Liver (tissue), 9 donors: ENCODE data around the gene NCBP1. TPM values are rescaled to one million over a fixed set of nuclear protein-coding genes. Genes with fewer than 3 reads are reported as not detected.
A peak's percentile ranks its signal among the peaks of the same experiment; 100 is the strongest.

Experiments
- DNase-seq: peaks from one replicate; pipeline ENCODE4 v3.0.0-alpha.2; 2017; ENCODE audit warnings: low spot score
- H3K27ac ChIP-seq, 2 donors: one replicate each; pipeline ENCODE4 v1.7.0; 2013; ENCODE audit warnings: inconsistent platforms in 2 of 2, low read length in 2 of 2, control low read depth in 1 of 2, low read depth in 1 of 2, mild to moderate bottlenecking in 1 of 2
- H3K27me3 ChIP-seq, 4 donors: one replicate each; pipeline versions ENCODE4 v1.6.1 to v1.7.0; 2013; ENCODE audit warnings: low read length in 3 of 4, inconsistent platforms in 1 of 4, mild to moderate bottlenecking in 1 of 4, moderate library complexity in 1 of 4; ENCODE audit not compliant: control insufficient read depth in 4 of 4, insufficient read depth in 4 of 4
- H3K36me3 ChIP-seq, 4 donors: one replicate each; pipeline versions ENCODE4 v1.6.1 to v1.7.0; 2013; ENCODE audit warnings: low read length in 3 of 4, mild to moderate bottlenecking in 3 of 4, low read depth in 1 of 4, moderate library complexity in 1 of 4; ENCODE audit not compliant: control insufficient read depth in 4 of 4, insufficient read depth in 3 of 4
- H3K4me1 ChIP-seq, 4 donors: one replicate each; pipeline versions ENCODE4 v1.6.1 to v1.7.0; 2013; ENCODE audit warnings: low read length in 3 of 4, mild to moderate bottlenecking in 3 of 4, moderate library complexity in 1 of 4; ENCODE audit not compliant: control insufficient read depth in 4 of 4, insufficient read depth in 4 of 4
- H3K4me3 ChIP-seq, 3 donors: one replicate each; pipeline versions ENCODE4 v1.6.1 to v1.7.0; 2013; ENCODE audit warnings: low read length in 3 of 3, control low read depth in 1 of 3, low read depth in 1 of 3, mild to moderate bottlenecking in 1 of 3
- H3K9ac ChIP-seq, 2 donors: one replicate each; pipeline ENCODE4 v1.7.0; 2013; ENCODE audit warnings: low read length in 2 of 2, mild to moderate bottlenecking in 2 of 2, moderate library complexity in 2 of 2, control low read depth in 1 of 2, low read depth in 1 of 2
- H3K9me3 ChIP-seq, 4 donors: one replicate each; pipeline versions ENCODE4 v1.6.1 to v1.7.0; 2013; ENCODE audit warnings: low read length in 3 of 4; ENCODE audit not compliant: control insufficient read depth in 4 of 4
- EGR1 ChIP-seq, 2 donors: IDR thresholded peaks; 2 replicates each; pipeline ENCODE4 v1.6.1; 2016 to 2018; ENCODE audit warnings: antibody characterized with exemption in 2 of 2, low read depth in 2 of 2
- FOXA1 ChIP-seq: IDR thresholded peaks from 2 replicates; pipeline ENCODE4 v1.6.1; 2016; ENCODE audit warnings: antibody characterized with exemption
- FOXA2 ChIP-seq: IDR thresholded peaks from 2 replicates; pipeline ENCODE4 v1.6.1; 2016; ENCODE audit warnings: antibody characterized with exemption
- GABPA ChIP-seq, 2 donors: IDR thresholded peaks in 1 of 2; conservative IDR thresholded peaks in 1 of 2; 2 replicates each; pipeline ENCODE4 v1.6.1; 2016; ENCODE audit warnings: antibody characterized with exemption in 2 of 2, mild to moderate bottlenecking in 1 of 2, moderate library complexity in 1 of 2
- HNF4A ChIP-seq, 2 donors: conservative IDR thresholded peaks; 2 replicates each; pipeline ENCODE4 v1.6.1; 2016; ENCODE audit warnings: antibody characterized with exemption in 2 of 2, mild to moderate bottlenecking in 2 of 2
- HNF4G ChIP-seq: IDR thresholded peaks from 2 replicates; pipeline ENCODE4 v1.6.1; 2016; ENCODE audit warnings: antibody characterized with exemption
- JUND ChIP-seq, 2 donors: IDR thresholded peaks; 2 replicates each; pipeline ENCODE4 v1.6.1; 2016; ENCODE audit warnings: antibody characterized with exemption in 2 of 2
- NR2F2 ChIP-seq: IDR thresholded peaks from 2 replicates; pipeline ENCODE4 v1.6.1; 2016; ENCODE audit warnings: antibody characterized with exemption
- RAD21 ChIP-seq, 2 donors: IDR thresholded peaks; 2 replicates each; pipeline ENCODE4 v1.6.1; 2016; ENCODE audit warnings: antibody characterized with exemption in 2 of 2, mild to moderate bottlenecking in 2 of 2
- RXRA ChIP-seq, 2 donors: IDR thresholded peaks; 2 replicates each; pipeline ENCODE4 v1.6.1; 2017 to 2018; ENCODE audit warnings: antibody characterized with exemption in 2 of 2, mild to moderate bottlenecking in 1 of 2
- SP1 ChIP-seq: IDR thresholded peaks from 2 replicates; pipeline ENCODE4 v1.6.1; 2018; ENCODE audit warnings: antibody characterized with exemption, mild to moderate bottlenecking
- TAF1 ChIP-seq: conservative IDR thresholded peaks from 2 replicates; pipeline ENCODE4 v1.6.1; 2016; ENCODE audit warnings: antibody characterized with exemption, mild to moderate bottlenecking
- YY1 ChIP-seq: IDR thresholded peaks from 2 replicates; pipeline ENCODE4 v1.6.1; 2016; ENCODE audit warnings: antibody characterized with exemption, mild to moderate bottlenecking
- WGBS: extraction: QIAGEN DNeasy Blood & Tissue Kit; methylation state at CpG from one replicate; pipeline ENCODE4 v1.1.7; 2013; 5-methylcytosine and 5-hydroxymethylcytosine counted together
- polyA plus RNA-seq, 2 donors: library from polyadenylated mRNA; stranded (reverse) in 1 of 2; unstranded in 1 of 2; fragments of 200-250 nt in 1 of 2; fragments of >200 nt in 1 of 2; fragmentation: Nextera tagmentation in 1 of 2; extraction: Ambion mirVana in 1 of 2; gene quantifications; one replicate each; pipeline versions ENCODE4 v1.2.1 to v1.2.3, GENCODE V29; 2013 to 2015
- total RNA-seq, 2 donors: library from RNA; depleted of rRNA; stranded (reverse); fragments of >200 nt; gene quantifications; one replicate each; pipeline ENCODE4 v1.2.3, GENCODE V29; 2014
- TF ChIP-seq, protein P1 (sequence below): IDR thresholded peaks from 2 replicates; pipeline ENCODE4 v1.6.1; 2016; ENCODE audit warnings: antibody characterized with exemption
- TF ChIP-seq, protein P2 (sequence below): IDR thresholded peaks from 2 replicates; pipeline ENCODE4 v1.6.1; 2016; ENCODE audit warnings: antibody characterized with exemption, mild to moderate bottlenecking
- TF ChIP-seq, protein P3 (sequence below): IDR thresholded peaks from 2 replicates; pipeline ENCODE4 v1.6.1; 2016; ENCODE audit warnings: antibody characterized with exemption
- TF ChIP-seq, protein P4 (sequence below): IDR thresholded peaks from 2 replicates; pipeline ENCODE4 v1.6.1; 2016; ENCODE audit warnings: antibody characterized with exemption
- TF ChIP-seq, protein P5 (sequence below): fragments of 150-350 bp; IDR thresholded peaks from 2 replicates; pipeline ENCODE4 v1.5.1; 2017; ENCODE audit warnings: improper control_type of control experiment, low read depth, low read length; ENCODE audit not compliant: missing input control
- donor health status: healthy.
- donor health status: healthy.
- donor health status: healthy.
- donor health status: healthy.
- donor health status: healthy.

The NCBP1 gene
- total and polyA plus RNA-seq, 4 donors = 6.6 to 16.6 (median 12.5) TPM

DNA sequence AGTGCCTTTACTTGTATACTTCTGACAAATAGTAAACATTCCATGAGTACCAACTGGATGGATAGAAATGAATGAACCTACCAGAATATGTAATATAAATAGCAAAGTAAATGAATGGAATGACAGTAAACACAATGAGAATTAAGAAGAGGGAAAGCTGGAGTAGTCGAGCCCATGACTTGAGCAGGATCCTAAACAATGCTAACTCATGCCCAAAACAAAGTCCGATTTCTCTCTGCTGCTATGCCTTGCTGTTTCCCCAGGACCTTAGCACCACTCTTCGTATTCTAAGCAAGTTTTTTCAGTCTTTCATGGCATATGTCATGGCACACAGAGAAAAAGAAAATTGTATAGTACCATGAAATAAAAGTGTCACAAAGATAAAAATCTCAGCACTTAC lies 61.8 kb downstream of the NCBP1 start:
- TF ChIP-seq, protein P1, sequence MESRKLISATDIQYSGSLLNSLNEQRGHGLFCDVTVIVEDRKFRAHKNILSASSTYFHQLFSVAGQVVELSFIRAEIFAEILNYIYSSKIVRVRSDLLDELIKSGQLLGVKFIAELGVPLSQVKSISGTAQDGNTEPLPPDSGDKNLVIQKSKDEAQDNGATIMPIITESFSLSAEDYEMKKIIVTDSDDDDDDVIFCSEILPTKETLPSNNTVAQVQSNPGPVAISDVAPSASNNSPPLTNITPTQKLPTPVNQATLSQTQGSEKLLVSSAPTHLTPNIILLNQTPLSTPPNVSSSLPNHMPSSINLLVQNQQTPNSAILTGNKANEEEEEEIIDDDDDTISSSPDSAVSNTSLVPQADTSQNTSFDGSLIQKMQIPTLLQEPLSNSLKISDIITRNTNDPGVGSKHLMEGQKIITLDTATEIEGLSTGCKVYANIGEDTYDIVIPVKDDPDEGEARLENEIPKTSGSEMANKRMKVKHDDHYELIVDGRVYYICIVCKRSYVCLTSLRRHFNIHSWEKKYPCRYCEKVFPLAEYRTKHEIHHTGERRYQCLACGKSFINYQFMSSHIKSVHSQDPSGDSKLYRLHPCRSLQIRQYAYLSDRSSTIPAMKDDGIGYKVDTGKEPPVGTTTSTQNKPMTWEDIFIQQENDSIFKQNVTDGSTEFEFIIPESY = no peak
- TF ChIP-seq RAD21 (IDR thresholded peaks at IDR 0.05) (no peak), FOXA2 (no peak), EGR1 (IDR thresholded peaks at IDR 0.05; ENCODE audit: low read depth in 2 of 2) (no peak), FOXA1 (no peak), NR2F2 (no peak), YY1 (no peak), RXRA (IDR thresholded peaks at IDR 0.05) (no peak), HNF4A (conservative IDR thresholded peaks at IDR 0.05) (no peak), SP1 (no peak), GABPA (IDR thresholded peaks at IDR 0.05 in 1 of 2, conservative IDR thresholded peaks at IDR 0.05 in 1 of 2) (no peak), TAF1 (no peak), HNF4G (no peak), JUND (IDR thresholded peaks at IDR 0.05) (no peak)
- TF ChIP-seq, protein P2, sequence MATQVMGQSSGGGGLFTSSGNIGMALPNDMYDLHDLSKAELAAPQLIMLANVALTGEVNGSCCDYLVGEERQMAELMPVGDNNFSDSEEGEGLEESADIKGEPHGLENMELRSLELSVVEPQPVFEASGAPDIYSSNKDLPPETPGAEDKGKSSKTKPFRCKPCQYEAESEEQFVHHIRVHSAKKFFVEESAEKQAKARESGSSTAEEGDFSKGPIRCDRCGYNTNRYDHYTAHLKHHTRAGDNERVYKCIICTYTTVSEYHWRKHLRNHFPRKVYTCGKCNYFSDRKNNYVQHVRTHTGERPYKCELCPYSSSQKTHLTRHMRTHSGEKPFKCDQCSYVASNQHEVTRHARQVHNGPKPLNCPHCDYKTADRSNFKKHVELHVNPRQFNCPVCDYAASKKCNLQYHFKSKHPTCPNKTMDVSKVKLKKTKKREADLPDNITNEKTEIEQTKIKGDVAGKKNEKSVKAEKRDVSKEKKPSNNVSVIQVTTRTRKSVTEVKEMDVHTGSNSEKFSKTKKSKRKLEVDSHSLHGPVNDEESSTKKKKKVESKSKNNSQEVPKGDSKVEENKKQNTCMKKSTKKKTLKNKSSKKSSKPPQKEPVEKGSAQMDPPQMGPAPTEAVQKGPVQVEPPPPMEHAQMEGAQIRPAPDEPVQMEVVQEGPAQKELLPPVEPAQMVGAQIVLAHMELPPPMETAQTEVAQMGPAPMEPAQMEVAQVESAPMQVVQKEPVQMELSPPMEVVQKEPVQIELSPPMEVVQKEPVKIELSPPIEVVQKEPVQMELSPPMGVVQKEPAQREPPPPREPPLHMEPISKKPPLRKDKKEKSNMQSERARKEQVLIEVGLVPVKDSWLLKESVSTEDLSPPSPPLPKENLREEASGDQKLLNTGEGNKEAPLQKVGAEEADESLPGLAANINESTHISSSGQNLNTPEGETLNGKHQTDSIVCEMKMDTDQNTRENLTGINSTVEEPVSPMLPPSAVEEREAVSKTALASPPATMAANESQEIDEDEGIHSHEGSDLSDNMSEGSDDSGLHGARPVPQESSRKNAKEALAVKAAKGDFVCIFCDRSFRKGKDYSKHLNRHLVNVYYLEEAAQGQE = no peak
- TF ChIP-seq, protein P3, sequence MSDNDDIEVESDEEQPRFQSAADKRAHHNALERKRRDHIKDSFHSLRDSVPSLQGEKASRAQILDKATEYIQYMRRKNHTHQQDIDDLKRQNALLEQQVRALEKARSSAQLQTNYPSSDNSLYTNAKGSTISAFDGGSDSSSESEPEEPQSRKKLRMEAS = no peak
- TF ChIP-seq, protein P4, sequence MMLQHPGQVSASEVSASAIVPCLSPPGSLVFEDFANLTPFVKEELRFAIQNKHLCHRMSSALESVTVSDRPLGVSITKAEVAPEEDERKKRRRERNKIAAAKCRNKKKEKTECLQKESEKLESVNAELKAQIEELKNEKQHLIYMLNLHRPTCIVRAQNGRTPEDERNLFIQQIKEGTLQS = no peak
- TF ChIP-seq, protein P5, sequence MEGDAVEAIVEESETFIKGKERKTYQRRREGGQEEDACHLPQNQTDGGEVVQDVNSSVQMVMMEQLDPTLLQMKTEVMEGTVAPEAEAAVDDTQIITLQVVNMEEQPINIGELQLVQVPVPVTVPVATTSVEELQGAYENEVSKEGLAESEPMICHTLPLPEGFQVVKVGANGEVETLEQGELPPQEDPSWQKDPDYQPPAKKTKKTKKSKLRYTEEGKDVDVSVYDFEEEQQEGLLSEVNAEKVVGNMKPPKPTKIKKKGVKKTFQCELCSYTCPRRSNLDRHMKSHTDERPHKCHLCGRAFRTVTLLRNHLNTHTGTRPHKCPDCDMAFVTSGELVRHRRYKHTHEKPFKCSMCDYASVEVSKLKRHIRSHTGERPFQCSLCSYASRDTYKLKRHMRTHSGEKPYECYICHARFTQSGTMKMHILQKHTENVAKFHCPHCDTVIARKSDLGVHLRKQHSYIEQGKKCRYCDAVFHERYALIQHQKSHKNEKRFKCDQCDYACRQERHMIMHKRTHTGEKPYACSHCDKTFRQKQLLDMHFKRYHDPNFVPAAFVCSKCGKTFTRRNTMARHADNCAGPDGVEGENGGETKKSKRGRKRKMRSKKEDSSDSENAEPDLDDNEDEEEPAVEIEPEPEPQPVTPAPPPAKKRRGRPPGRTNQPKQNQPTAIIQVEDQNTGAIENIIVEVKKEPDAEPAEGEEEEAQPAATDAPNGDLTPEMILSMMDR = no peak
- DNase-seq = no peak
- H3K9me3 ChIP-seq = no peaks in the 10 kb centered on the region
- peaks cover 5 to 29% (median 28%) of the 10 kb centered on the region in 4 donors for H3K4me1 ChIP-seq
- peak overlapping the region in 1 of 3 donors; percentile 82 for H3K4me3 ChIP-seq
- no peaks in the 10 kb centered on the region for H3K27me3 ChIP-seq
- no peak overlapping the region for H3K27ac ChIP-seq
- H3K36me3 ChIP-seq = peaks cover 3 to 7% (median 6%) of the 10 kb centered on the region in 4 donors
- 87% methylated on average over 3 of the region's 3 CpGs for WGBS
- no peak overlapping the region for H3K9ac ChIP-seq
